ENCODE results near the gene SMIM35. TPM values are rescaled to one million over a fixed set of nuclear protein-coding genes. Genes with fewer than 3 reads are reported as not detected.

SMIM35 gene
- total and polyA plus RNA-seq, 2 donors (not counting 3 experiments of a cell fraction or from before 2014, with no cell fraction given) = not detected

DNA sequence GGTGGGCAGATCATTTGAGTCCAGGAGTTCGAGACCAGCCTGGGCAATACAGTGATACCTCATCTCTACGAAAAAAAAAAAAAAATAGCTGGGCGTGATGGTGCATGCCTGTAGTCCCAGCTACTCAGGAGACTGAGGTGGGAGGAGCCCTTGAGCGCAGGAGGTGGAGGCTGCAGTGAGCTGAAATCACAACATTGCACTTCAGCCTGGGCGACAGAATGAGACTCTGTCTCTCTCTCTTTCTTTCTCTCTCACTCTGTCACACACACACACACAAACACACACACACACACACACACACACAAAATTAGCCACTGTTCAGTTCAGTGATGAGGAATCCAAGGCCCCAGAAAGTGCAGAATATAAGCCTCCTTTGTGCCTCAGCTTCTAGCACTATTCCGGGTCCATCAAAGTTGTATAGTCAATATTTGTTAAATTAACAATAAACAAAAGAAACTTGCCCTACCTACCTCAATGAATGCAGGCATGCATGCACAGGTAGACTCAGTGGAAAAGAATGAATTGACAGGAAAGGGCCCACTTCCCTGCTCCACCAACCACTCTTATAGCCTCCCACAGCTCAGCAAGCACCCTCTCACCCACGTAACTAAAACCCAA, 3.9 kb upstream of the SMIM35 start:
- DNase-seq (ENCODE audit: low read depth, low spot score) (no peak), FAIRE-seq (no peak)
- POLR2A ChIA-PET = no interaction called here
- no TSS peak for BruUV-seq (replicated peaks)
- CTCF ChIA-PET = interaction anchor here (1.5 to 1.8 kb wide), 2 partner anchors 12 to 664 kb away, joined by 4 to 5 read pairs; no protein-coding TSS in a partner anchor
- no peak for TF ChIP-seq JUN (IDR thresholded peaks at IDR 0.05; ENCODE audit: borderline replicate concordance, insufficient read depth, insufficient read length, low read depth)
- TF ChIP-seq, protein P1, sequence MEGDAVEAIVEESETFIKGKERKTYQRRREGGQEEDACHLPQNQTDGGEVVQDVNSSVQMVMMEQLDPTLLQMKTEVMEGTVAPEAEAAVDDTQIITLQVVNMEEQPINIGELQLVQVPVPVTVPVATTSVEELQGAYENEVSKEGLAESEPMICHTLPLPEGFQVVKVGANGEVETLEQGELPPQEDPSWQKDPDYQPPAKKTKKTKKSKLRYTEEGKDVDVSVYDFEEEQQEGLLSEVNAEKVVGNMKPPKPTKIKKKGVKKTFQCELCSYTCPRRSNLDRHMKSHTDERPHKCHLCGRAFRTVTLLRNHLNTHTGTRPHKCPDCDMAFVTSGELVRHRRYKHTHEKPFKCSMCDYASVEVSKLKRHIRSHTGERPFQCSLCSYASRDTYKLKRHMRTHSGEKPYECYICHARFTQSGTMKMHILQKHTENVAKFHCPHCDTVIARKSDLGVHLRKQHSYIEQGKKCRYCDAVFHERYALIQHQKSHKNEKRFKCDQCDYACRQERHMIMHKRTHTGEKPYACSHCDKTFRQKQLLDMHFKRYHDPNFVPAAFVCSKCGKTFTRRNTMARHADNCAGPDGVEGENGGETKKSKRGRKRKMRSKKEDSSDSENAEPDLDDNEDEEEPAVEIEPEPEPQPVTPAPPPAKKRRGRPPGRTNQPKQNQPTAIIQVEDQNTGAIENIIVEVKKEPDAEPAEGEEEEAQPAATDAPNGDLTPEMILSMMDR (IDR thresholded peaks at IDR 0.05; ENCODE audit: extremely low read depth in 1 of 2, insufficient read depth in 1 of 2, low read depth in 1 of 2, low read length in 2 of 2) = no peak
- TF ChIP-seq GATA2 (IDR thresholded peaks at IDR 0.05; ENCODE audit: insufficient read depth, insufficient read length, low read depth, low read length) = no peak
- no peak for TF ChIP-seq POLR2A (IDR thresholded peaks at IDR 0.05; ENCODE audit: low read depth, low read length)
- TF ChIP-seq MYC (IDR thresholded peaks at IDR 0.05; ENCODE audit: low read depth, low read length) = no peak
- TF ChIP-seq EZH2 (IDR thresholded peaks at IDR 0.05; ENCODE audit: borderline replicate concordance, low read depth, low read length, severe bottlenecking) = no peak
- TF ChIP-seq FOS (IDR thresholded peaks at IDR 0.05; ENCODE audit: borderline replicate concordance, insufficient read depth, low read length) = no peak
- TF ChIP-seq, protein P2, sequence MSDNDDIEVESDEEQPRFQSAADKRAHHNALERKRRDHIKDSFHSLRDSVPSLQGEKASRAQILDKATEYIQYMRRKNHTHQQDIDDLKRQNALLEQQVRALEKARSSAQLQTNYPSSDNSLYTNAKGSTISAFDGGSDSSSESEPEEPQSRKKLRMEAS (IDR thresholded peaks at IDR 0.05; ENCODE audit: insufficient read depth, insufficient read length) = no peak
- TF ChIP-seq POLR2AphosphoS5 (IDR thresholded peaks at IDR 0.05; ENCODE audit: insufficient read depth, low read depth, low read length) = no peak
- dilution Hi-C loops (cut with MboI; ENCODE audit: extremely low pct_ligation_motif_present, low sequenced_read_pairs) (no loop called here), intact Hi-C loops (cut with micrococcal nuclease) (no loop called here)
- Histone ChIP-seq H4K20me1 (replicated peaks; ENCODE audit: control insufficient read depth, extremely low read depth, insufficient read depth, low read length) (no peaks in the 10 kb centered on the region), H3K36me3 (ENCODE audit: control insufficient read depth in 2 of 2, extremely low read depth in 1 of 2, insufficient read depth in 2 of 2, low read length in 2 of 2) (no peaks in the 10 kb centered on the region), H3K27me3 (ENCODE audit: control insufficient read depth in 2 of 2, insufficient read depth in 2 of 2, low read length in 2 of 2) (peaks cover 0 to 3% of the 10 kb centered on the region in 2 experiments), H3K9me3 (replicated peaks; ENCODE audit: control insufficient read depth, insufficient read depth, low read length) (no peaks in the 10 kb centered on the region), H3K9ac (replicated peaks; ENCODE audit: extremely low read depth, insufficient read depth, low read length) (no peak overlapping the region), H2AFZ (ENCODE audit: low read depth, low read length) (no peak overlapping the region), H3K4me3 (replicated peaks in 1 of 3; ENCODE audit: insufficient read depth in 1 of 3, low read depth in 1 of 3, low read length in 3 of 3) (no peak overlapping the region), H3K79me2 (ENCODE audit: control insufficient read depth, insufficient read depth, low read length) (no peaks in the 10 kb centered on the region), H3K4me1 (ENCODE audit: control insufficient read depth, extremely low read depth, insufficient read depth, low read length) (peaks cover 8% of the 10 kb centered on the region), H3K9me1 (replicated peaks; ENCODE audit: control insufficient read depth, extremely low read depth, insufficient read depth, low read length) (no peaks in the 10 kb centered on the region), H3K27ac (ENCODE audit: insufficient read depth, low read depth, low read length) (no peak overlapping the region), H3K4me2 (ENCODE audit: insufficient read depth, low read length) (no peak overlapping the region)

Measured in endothelial cell of umbilical vein (primary cell).